HG03066 (cell line): ENCODE measurements around the gene CFAP70.
"Not testable (repeated sequence)": the region's sequence is repeated elsewhere in the genome, so short reads cannot be mapped to it uniquely, and the experiment has no call there.

Experiments
- ATAC-seq: cut with Tn5 transposase; IDR thresholded peaks from one replicate; pipeline ENCODE4 v1.9.1; 2021; ENCODE audit warnings: low read depth; ENCODE audit not compliant: unreplicated experiment

The CFAP70 gene

GRCh38 chr10:73358331-73359279 lies at the start of gene CFAP70:
Gene CFAP70 (minus strand): TSS chr10:73358864. CDS start chr10:73354796, 4,068 bp downstream.
- ATAC-seq = peak; percentile 91

- ATAC-seq = no peak
Observed at GRCh38 chr10:73408061-73408460, 49.4 kb upstream of the CFAP70 start.

DNA sequence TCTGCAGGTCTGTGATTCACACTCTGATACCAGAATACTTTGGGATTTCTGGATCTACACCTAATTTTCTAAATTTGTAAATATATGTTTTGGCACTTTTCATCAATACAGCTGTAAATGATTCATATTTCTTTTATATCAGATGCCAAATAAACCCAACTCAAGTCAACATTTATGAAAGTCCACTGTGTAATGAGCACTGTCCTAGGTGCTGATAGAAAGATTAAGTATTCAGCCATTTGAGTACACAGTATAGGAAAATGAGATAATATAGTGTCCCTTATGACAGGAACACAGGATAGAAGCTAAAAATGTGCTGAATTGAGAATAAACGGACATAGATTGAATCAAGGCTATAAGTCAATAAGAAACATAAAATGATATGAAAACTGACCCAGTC lies 48.8 kb upstream of the CFAP70 start:
- no peak for ATAC-seq

GRCh38 chr10:73406846-73407245 lies 48.2 kb upstream of the CFAP70 start:
- no peak for ATAC-seq

- no peak for ATAC-seq
Observed at GRCh38 chr10:73405556-73405955, 46.9 kb upstream of the CFAP70 start.

DNA sequence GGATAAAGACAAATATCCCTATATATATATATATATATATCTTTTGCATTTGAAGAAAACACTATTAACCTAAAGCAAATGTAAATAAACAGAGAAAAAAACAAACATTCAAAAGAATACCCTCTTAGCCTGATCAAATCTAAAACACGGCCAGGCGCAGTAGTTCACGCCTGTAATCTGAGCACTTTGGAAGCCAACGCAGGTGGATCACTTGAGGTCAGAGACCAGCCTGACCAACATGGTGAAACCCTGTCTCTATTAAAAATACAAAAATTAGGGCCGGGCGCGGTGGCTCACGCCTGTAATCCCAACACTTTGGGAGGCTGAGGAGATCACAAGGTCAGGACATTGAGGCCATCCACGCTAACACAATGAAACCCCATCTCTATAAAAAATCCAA lies 46.0 kb upstream of the CFAP70 start:
- ATAC-seq = no peak

DNA sequence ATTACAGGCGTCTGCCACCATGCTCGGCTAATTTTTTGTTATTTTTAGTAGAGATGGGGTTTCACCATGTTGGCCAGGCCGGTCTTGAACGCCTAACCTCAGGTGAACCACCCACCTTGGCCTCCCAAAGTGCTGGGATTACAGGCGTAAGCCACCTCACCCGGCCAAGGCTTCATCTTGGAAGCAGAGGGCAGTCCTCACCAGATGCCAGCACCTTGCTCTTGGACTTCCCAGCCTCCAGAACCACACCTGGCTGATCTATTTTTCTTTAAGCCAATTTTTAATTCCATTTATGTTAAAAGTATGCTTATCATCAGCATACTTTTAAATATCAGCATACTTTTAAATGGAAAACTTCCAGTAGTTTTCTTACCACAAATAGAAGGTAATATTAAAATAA lies 43.0 kb upstream of the CFAP70 start:
- ATAC-seq = no peak

DNA sequence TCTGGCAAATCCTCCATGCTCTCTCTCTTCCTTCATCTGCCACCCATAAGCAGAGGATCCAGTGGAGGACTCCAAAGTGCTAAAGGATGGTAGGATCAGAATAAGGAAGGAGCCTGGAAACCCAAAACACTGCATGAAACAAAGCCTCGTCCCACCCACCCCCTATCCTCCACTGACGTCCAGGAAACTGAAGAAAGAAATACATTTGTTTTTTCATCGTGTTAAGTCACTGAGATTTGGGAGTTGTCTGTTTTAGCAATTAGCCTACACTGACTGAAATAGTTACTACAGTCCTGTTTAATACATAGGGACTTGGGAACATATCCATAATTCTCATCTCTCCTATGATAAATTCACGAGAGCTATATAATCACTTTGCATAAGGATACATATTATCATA lies 40.4 kb upstream of the CFAP70 start:
- ATAC-seq = no peak

GRCh38 chr10:73398024-73398423 lies 39.4 kb upstream of the CFAP70 start:
- no peak for ATAC-seq

GRCh38 chr10:73394325-73394724 lies 35.7 kb upstream of the CFAP70 start:
- not testable (repeated sequence) for ATAC-seq

GRCh38 chr10:73388228-73388627 lies 29.6 kb upstream of the CFAP70 start:
- ATAC-seq = no peak

- ATAC-seq = no peak
Observed at GRCh38 chr10:73386583-73386982, 27.9 kb upstream of the CFAP70 start.

DNA sequence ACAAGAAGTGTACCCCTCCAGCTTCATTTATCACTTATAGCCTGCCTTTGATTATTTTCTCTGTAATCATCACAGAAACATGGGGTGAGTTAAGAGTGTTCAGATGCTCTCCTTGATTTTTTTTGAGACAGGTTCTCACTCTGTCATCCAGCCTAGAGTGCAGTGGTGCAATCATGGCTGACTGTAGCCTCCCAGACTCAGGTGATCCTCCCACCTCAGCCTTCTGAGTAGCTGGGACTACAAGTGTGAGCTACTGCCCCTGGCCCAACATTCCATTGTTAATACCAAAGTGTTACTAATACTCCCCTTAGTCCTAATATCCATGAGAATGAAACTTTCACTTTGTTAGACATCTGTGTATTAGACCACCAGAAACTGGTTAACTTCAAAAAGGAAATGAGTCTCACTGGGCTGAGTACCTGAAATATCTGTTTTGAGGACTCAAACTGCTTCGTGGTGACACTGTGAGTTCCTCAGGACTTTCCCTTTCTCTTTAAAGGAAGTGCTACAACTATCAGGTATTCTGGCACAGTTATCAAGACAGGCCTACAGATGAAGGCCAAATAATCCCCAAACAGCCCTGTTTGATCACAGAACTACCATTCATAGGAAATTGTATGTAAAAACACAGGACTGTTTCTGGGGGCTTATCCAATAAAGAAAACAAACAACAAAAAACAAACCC lies 20.5 kb upstream of the CFAP70 start:
- ATAC-seq = no peak

GRCh38 chr10:73376679-73377078 lies 18.0 kb upstream of the CFAP70 start:
- no peak for ATAC-seq

GRCh38 chr10:73368238-73368637 lies 9.6 kb upstream of the CFAP70 start:
- ATAC-seq = no peak

DNA sequence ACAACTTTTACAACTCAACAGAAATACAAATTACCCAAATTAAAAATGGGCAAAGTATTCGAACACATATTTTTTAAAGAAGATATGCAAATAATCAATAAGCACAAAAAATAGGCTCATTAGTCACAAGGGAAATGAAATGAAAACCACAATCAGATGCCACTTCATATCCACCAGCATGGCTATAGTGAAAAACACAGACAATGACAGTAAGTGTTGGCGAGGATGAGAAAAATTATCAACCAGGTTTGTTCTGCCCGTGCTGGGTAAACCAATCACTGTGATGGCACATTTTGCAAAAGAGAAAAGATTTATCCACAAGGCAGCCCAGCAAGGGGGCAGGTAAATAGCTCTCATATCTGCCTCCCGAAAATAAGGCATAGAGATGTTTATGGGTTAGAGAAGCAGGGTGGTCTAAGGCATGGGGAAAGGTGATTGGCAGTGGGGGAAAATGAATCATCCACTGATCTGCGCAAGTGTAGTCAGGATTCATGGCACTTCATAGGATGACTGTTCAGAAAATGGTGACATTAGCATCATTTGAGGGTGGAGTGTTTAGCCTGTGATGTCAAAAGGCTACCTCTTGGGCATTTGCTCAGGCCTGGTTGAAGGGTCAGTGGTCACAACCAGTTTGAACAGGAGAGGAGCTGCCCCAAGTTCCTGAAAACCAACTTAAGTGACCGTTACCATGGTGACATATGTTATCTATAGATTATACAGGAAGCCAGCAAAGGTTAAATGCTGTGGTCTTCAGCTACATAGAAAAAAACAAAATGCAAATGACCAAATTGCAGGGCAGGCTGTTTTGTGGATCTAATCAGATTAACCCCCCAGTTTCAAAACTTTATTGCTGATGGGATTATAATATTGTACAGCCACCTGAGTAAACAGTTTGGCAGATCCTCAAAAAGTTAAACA lies 8.0 kb upstream of the CFAP70 start:
- ATAC-seq = no peak

DNA sequence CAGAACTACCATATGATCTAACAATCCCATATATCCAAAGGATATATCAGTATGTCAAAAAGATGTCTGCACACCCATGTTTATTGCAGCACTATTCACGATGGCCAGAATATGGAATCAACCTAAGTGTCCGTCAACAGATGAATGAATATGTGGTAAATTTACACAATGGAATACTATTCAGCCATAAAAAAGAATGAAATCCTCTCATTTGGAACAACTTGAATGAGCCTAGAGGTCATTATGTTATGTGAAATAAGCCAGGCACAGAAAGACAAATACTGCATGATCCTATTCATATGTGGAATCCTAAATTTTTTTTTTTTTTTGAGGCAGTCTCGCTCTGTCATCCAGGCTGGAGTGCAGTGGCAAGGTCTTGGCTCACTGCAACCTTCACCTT lies 6.3 kb upstream of the CFAP70 start:
- ATAC-seq = no peak

DNA sequence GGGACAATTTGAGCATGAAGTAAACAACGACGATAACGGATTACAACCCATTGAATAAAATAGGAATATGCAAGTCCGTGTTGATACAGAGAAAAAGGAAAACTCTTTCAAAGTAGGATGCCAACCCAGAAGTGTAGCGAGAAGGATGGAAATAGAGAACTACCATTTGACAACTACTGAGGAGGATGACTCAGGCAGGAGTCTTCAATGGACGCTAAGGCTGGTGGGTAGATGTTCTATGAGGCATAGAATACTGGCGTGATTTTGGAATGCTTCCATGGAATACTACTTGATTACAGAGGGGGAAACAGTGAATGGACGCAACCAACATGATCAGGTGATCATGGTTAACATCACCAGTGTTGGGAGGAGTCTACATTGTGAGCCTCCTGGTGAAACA lies 828 bp upstream of the CFAP70 start:
- no peak for ATAC-seq

GRCh38 chr10:73357821-73358220 lies 843 bp downstream of the CFAP70 start:
- ATAC-seq = no peak

DNA sequence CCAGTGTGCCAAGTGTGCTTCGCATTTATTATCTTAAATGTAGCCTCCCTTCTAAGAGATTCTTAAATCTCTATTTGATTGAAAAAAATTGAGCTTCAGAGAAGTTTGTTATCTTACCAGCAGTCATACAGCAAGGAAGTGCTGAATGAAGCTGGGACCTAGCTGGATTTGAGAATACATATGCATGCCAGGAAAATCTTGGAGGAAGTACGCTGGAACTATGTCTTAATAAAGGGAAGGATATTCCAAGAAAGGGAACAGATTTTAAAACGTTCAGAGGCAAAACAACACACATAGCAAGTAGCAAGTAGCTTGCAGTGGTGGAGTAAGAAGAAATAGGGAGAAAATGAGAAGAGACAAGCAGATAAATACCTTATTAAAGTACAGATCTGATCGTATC lies 1.5 kb downstream of the CFAP70 start:
- ATAC-seq = no peak

DNA sequence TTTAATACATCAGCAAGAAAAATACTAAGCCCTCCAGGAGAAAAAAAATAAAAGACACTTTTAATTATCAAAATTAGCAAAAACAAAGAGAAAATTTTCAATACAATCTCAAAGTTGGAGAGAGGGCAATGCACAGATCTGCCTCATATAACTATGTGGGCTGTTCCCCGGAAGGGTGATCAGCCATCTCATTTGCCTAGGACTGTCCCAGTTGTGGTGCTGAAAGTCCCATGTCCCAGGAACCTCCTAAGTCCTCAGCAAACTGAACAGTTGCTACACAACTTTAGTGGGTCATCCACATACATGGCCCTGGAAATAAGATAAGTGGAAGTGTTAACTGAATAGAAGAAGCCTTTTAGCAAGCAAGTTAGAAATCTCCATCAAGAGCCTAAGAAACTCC lies 14.4 kb downstream of the CFAP70 start:
- no peak for ATAC-seq
